ENCODE results near the gene ATP5MC2.

DNA sequence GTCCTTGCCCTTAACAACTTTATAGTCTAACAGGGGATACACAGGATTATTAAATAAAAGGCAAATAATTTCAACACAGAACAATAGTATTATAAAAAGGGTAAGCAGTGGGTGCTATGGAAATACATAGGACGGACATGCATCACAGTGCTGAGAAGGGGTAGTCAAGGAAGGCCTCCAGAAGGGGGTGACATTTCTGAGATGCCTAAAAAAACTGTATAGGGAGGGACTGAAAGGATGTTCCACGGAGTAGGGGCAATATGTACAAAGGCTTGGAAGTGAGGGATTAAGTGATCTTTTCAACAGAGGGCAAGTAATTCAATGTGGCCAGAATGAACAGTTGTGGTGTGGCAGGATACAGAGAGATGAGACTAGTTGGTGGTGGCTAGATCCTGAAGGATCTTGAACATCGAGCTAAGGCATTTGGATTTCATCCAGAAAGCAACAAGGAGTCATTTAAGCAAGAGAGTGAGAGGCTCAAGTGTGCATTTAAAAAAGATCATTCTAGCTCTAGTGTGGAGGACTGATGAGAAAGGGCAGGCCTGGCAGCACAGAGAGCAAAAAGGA, 8.9 kb upstream of the ATP5MC2 start:
- TF ChIP-seq, protein P1, sequence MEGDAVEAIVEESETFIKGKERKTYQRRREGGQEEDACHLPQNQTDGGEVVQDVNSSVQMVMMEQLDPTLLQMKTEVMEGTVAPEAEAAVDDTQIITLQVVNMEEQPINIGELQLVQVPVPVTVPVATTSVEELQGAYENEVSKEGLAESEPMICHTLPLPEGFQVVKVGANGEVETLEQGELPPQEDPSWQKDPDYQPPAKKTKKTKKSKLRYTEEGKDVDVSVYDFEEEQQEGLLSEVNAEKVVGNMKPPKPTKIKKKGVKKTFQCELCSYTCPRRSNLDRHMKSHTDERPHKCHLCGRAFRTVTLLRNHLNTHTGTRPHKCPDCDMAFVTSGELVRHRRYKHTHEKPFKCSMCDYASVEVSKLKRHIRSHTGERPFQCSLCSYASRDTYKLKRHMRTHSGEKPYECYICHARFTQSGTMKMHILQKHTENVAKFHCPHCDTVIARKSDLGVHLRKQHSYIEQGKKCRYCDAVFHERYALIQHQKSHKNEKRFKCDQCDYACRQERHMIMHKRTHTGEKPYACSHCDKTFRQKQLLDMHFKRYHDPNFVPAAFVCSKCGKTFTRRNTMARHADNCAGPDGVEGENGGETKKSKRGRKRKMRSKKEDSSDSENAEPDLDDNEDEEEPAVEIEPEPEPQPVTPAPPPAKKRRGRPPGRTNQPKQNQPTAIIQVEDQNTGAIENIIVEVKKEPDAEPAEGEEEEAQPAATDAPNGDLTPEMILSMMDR (IDR thresholded peaks at IDR 0.05; ENCODE audit: insufficient read depth, low read length, poor library complexity, severe bottlenecking), result no peak
- TF ChIP-seq EZH2phosphoT487 (conservative IDR thresholded peaks at IDR 0.05; ENCODE audit: low read length), result no peak

All from SU-DHL-6 (cell line).